SU-DHL-6 (cell line): ENCODE measurements around the gene JPH4.

ENCODE experiments used
- H2AFZ ChIP-seq: fragments of 200-600 bp; sonication (generic); 2 replicates; pipeline ENCODE4 v1.6.1; 2014; ENCODE audit warnings: low read depth, mild to moderate bottlenecking, moderate library complexity, mixed read lengths, antibody characterized with exemption, low read length; ENCODE audit not compliant: severe bottlenecking
- H3F3A ChIP-seq: fragments of 200-600 bp; shearing (Covaris generic); 2 replicates; pipeline ENCODE4 v1.6.0; 2016; ENCODE audit warnings: antibody characterized with exemption, mild to moderate bottlenecking; ENCODE audit not compliant: insufficient read depth
- H3K27ac ChIP-seq: fragments of 200-600 bp; sonication (generic); 2 replicates; pipeline ENCODE4 v1.5.1; 2016; ENCODE audit warnings: low read depth, mild to moderate bottlenecking, low read length, moderate library complexity, mixed read lengths
- H3K27me3 ChIP-seq: fragments of 200-600 bp; sonication (generic), shearing (Covaris generic); 2 replicates; pipeline ENCODE4 v1.6.0; 2014; ENCODE audit warnings: mild to moderate bottlenecking, low read length
- H3K36me3 ChIP-seq: fragments of 200-600 bp; sonication (generic); 2 replicates; pipeline ENCODE4 v1.6.1; 2014; ENCODE audit warnings: mild to moderate bottlenecking, low read length, mixed read lengths
- H3K4me2 ChIP-seq: fragments of 300-600, 200-600 bp; shearing (Covaris generic), sonication (generic); 2 replicates; pipeline ENCODE4 v1.6.0; 2014; ENCODE audit warnings: low read length, low read depth, mild to moderate bottlenecking; ENCODE audit not compliant: poor library complexity, severe bottlenecking
- H3K4me3 ChIP-seq: fragments of 200-600 bp; sonication (generic); 2 replicates; pipeline ENCODE4 v1.5.1; 2014; ENCODE audit warnings: antibody characterized with exemption, low read length, mild to moderate bottlenecking, mixed read lengths; ENCODE audit not compliant: insufficient read depth, poor library complexity, severe bottlenecking
- H3K79me2 ChIP-seq: fragments of 200-600 bp; sonication (generic); 2 replicates; pipeline ENCODE4 v1.6.1; 2014; ENCODE audit warnings: mild to moderate bottlenecking, low read length, moderate library complexity; ENCODE audit not compliant: insufficient read depth
- H3K9ac ChIP-seq: fragments of 200-600 bp; sonication (generic); 2 replicates; pipeline ENCODE4 v1.7.0; 2014; ENCODE audit warnings: mild to moderate bottlenecking, low read length
- H3K9me2 ChIP-seq: fragments of 200-600 bp; sonication (generic); replicated peaks from 2 replicates; pipeline ENCODE4 v1.6.1; 2014; ENCODE audit warnings: low read length; ENCODE audit not compliant: insufficient read depth
- H3K9me3 ChIP-seq: fragments of 200-600 bp; sonication (generic); 2 replicates; pipeline ENCODE4 v1.6.1; 2014; ENCODE audit warnings: low read length, mixed read lengths; ENCODE audit not compliant: insufficient read depth
- H4K20me1 ChIP-seq: fragments of 200-600 bp; sonication (generic); 2 replicates; pipeline ENCODE4 v1.6.1; 2014; ENCODE audit warnings: low read depth, mild to moderate bottlenecking, antibody characterized with exemption, low read length, moderate library complexity, mixed read lengths
- EZH2phosphoT487 ChIP-seq: fragments of 200-600 bp; sonication (generic), shearing (Covaris generic); conservative IDR thresholded peaks from 2 replicates; pipeline ENCODE4 v1.6.1; 2018; ENCODE audit warnings: mild to moderate bottlenecking, antibody characterized with exemption, low read length, moderate library complexity, mixed read lengths
- TF ChIP-seq, protein P1 (sequence below): fragments of 200-600 bp; sonication (generic); IDR thresholded peaks from one replicate; pipeline ENCODE4 v1.5.1; 2017; ENCODE audit warnings: antibody characterized with exemption, mild to moderate bottlenecking, low read length, moderate library complexity; ENCODE audit not compliant: insufficient read depth, poor library complexity, severe bottlenecking

Gene JPH4

DNA sequence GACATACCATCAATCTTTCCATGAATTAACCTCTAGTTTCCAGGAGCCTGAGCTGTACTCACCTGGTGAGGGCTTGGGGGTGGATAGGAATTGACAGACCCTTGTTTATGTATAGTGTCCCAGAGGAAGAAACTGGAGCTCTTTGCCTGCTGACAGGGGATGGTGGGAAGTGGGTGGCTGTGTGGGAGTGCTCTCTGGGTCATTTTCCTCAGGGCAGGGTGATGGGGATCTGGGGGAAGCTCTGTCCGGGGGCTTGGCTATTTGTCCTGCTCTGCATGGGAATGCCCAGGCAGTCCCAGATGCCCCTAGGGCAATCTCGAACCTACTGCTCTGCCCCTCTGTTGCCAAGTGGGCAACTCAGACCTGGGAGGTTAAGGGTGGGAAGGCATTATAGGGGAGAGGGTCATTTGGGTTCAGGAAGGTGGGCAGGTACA lies 35.8 kb upstream of the JPH4 start:
- Histone ChIP-seq H3K9me3 (no peaks in the 10 kb centered on the region), H3F3A (no peaks in the 10 kb centered on the region), H3K27ac (no peak overlapping the region), H3K36me3 (no peaks in the 10 kb centered on the region), H3K4me3 (no peak overlapping the region), H2AFZ (no peak overlapping the region), H3K79me2 (no peaks in the 10 kb centered on the region), H3K9ac (no peak overlapping the region), H3K9me2 (no peaks in the 10 kb centered on the region), H3K4me2 (no peak overlapping the region), H4K20me1 (no peaks in the 10 kb centered on the region), H3K27me3 (no peaks in the 10 kb centered on the region)
- TF ChIP-seq, protein P1, sequence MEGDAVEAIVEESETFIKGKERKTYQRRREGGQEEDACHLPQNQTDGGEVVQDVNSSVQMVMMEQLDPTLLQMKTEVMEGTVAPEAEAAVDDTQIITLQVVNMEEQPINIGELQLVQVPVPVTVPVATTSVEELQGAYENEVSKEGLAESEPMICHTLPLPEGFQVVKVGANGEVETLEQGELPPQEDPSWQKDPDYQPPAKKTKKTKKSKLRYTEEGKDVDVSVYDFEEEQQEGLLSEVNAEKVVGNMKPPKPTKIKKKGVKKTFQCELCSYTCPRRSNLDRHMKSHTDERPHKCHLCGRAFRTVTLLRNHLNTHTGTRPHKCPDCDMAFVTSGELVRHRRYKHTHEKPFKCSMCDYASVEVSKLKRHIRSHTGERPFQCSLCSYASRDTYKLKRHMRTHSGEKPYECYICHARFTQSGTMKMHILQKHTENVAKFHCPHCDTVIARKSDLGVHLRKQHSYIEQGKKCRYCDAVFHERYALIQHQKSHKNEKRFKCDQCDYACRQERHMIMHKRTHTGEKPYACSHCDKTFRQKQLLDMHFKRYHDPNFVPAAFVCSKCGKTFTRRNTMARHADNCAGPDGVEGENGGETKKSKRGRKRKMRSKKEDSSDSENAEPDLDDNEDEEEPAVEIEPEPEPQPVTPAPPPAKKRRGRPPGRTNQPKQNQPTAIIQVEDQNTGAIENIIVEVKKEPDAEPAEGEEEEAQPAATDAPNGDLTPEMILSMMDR: no peak
- no peak for TF ChIP-seq EZH2phosphoT487

DNA sequence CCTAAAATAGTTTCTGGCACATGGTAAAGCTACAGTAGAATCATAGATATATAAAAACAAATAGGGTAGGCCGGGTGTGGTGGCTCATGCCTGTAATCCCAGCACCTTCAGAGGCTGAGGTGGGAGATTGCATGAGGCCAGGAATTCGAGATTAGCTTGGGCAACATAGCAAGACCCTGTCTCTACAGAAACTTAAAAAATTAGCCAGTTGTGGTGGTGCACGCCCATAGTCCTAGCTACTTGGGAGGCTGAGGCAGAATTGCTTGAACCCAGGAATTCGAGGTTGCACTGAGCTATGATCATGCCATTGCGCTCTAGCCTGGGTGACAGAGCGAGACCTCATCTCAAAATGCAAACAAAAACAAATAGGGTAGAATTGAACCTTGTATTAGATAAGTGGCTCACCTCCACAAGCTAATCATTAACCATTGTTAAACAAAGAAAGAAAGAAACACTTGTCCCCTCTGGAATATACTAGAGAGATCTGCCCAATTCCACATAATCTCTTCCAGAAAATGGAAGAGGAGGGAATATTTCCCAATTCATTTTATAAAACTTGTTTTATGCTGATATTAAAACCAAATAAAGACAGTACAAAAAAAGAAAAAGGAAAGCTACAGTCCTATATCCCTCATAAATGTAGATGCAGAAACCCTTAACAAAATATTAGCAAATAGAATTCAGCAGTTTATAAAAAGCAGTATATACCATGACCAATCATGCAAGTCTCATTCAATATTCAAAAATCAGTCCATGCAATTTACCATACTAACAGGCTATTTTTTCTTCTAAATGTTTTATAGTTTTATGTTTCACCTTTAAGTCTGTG lies 34.9 kb upstream of the JPH4 start:
- Histone ChIP-seq H3K9me3 (no peaks in the 10 kb centered on the region), H3K9ac (no peak overlapping the region), H3K27me3 (no peaks in the 10 kb centered on the region), H2AFZ (no peak overlapping the region), H3K4me3 (no peak overlapping the region), H3F3A (no peaks in the 10 kb centered on the region), H3K27ac (no peak overlapping the region), H3K79me2 (no peaks in the 10 kb centered on the region), H3K9me2 (no peaks in the 10 kb centered on the region), H3K4me2 (no peak overlapping the region), H4K20me1 (no peaks in the 10 kb centered on the region), H3K36me3 (no peaks in the 10 kb centered on the region)
- TF ChIP-seq EZH2phosphoT487: no peak
- TF ChIP-seq, protein P1: no peak

DNA sequence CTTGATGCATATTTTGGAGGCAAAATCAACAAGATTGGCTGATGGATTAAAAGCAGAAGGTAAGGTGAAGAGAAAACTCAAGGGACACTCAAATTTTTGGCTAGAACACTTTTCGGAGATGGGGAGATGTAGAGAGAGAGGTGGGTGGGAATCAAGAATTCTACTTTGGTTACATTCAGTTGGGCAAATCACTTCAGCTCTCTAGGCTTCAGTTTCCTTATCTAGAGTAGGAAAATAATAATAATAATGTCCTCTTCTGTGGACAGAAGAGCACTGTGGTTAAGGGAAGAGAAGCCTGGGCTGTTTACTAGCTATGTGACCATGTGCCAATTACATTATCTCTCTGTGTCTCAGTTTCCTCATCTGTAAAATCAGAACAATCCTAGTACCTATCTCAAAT lies 34.2 kb upstream of the JPH4 start:
- H3K9ac ChIP-seq: no peak overlapping the region
- H3K4me2 ChIP-seq: no peak overlapping the region
- no peak overlapping the region for H3K4me3 ChIP-seq
- H3F3A ChIP-seq: no peaks in the 10 kb centered on the region
- H3K9me2 ChIP-seq: no peaks in the 10 kb centered on the region
- H3K27ac ChIP-seq: no peak overlapping the region
- H2AFZ ChIP-seq: no peak overlapping the region
- no peaks in the 10 kb centered on the region for H3K27me3 ChIP-seq
- TF ChIP-seq, protein P1: no peak
- TF ChIP-seq EZH2phosphoT487: no peak
- H3K79me2 ChIP-seq: no peaks in the 10 kb centered on the region
- no peaks in the 10 kb centered on the region for H4K20me1 ChIP-seq
- no peaks in the 10 kb centered on the region for H3K36me3 ChIP-seq
- H3K9me3 ChIP-seq: no peaks in the 10 kb centered on the region
